Astrocyte (in vitro differentiated cells and primary cell): ENCODE measurements around the gene RPP25. TPM values are rescaled to one million over a fixed set of nuclear protein-coding genes. Genes with fewer than 3 reads are reported as not detected.

Experiments used
- DNase-seq: peaks from one replicate; pipeline ENCODE4 v3.0.0-alpha.2; 2010; ENCODE audit warnings: low read depth
- FAIRE-seq: peaks from 2 replicates; lab custom pipeline; 2011; peaks lifted over from hg19 to GRCh38; lab: Jason Lieb, UNC
- H2AFZ ChIP-seq: 2 replicates; pipeline ENCODE4 v1.6.0; 2012; ENCODE audit warnings: low read depth, low read length, inconsistent platforms
- H3K27ac ChIP-seq: 2 replicates; pipeline ENCODE4 v1.5.1; 2011; ENCODE audit warnings: low read depth, low read length, inconsistent platforms
- H3K27me3 ChIP-seq: 2 replicates; pipeline ENCODE4 v1.6.0; 2011; ENCODE audit warnings: low read length, inconsistent platforms; ENCODE audit not compliant: insufficient read depth
- H3K36me3 ChIP-seq: 2 replicates; pipeline ENCODE4 v1.5.1; 2011; ENCODE audit warnings: low read length, inconsistent platforms; ENCODE audit not compliant: insufficient read depth
- H3K4me1 ChIP-seq: 2 replicates; pipeline ENCODE4 v1.5.1; 2011; ENCODE audit warnings: low read length, inconsistent platforms; ENCODE audit not compliant: insufficient read depth
- H3K4me2 ChIP-seq: 2 replicates; pipeline ENCODE4 v1.6.0; 2012; ENCODE audit warnings: low read length, inconsistent platforms
- H3K4me3 ChIP-seq: 2 replicates; pipeline ENCODE4 v1.5.1; 2011; ENCODE audit warnings: low read depth, mild to moderate bottlenecking, low read length, inconsistent platforms; ENCODE audit not compliant: insufficient read depth
- H3K79me2 ChIP-seq: 2 replicates; pipeline ENCODE4 v1.6.0; 2012; ENCODE audit warnings: mild to moderate bottlenecking, low read length, inconsistent platforms; ENCODE audit not compliant: insufficient read depth
- H3K9ac ChIP-seq: 2 replicates; pipeline ENCODE4 v1.6.0; 2012; ENCODE audit warnings: mild to moderate bottlenecking, low read length, inconsistent platforms
- H3K9me3 ChIP-seq: 2 replicates; pipeline ENCODE4 v1.5.1; 2012; ENCODE audit warnings: low read depth, mild to moderate bottlenecking, low read length, inconsistent platforms; ENCODE audit not compliant: insufficient read depth
- H4K20me1 ChIP-seq: 2 replicates; pipeline ENCODE4 v1.6.0; 2012; ENCODE audit warnings: low read length, inconsistent platforms; ENCODE audit not compliant: insufficient read depth
- H3K27ac Mint-ChIP-seq: one replicate; pipeline ENCODE4 v1.8.0; 2021; ENCODE audit warnings: mild to moderate bottlenecking, mixed read lengths; ENCODE audit not compliant: unreplicated experiment
- H3K27me3 Mint-ChIP-seq: one replicate; pipeline ENCODE4 v1.8.0; 2021; ENCODE audit warnings: low read depth, mixed read lengths; ENCODE audit not compliant: unreplicated experiment
- H3K36me3 Mint-ChIP-seq: one replicate; pipeline ENCODE4 v1.8.0; 2021; ENCODE audit warnings: low read depth, mixed read lengths; ENCODE audit not compliant: unreplicated experiment
- H3K4me1 Mint-ChIP-seq: one replicate; pipeline ENCODE4 v1.8.0; 2021; ENCODE audit warnings: low read depth, mixed read lengths; ENCODE audit not compliant: unreplicated experiment
- H3K4me3 Mint-ChIP-seq: one replicate; pipeline ENCODE4 v1.8.0; 2021; ENCODE audit warnings: mild to moderate bottlenecking, moderate library complexity, mixed read lengths; ENCODE audit not compliant: unreplicated experiment
- H3K9me3 Mint-ChIP-seq: one replicate; pipeline ENCODE4 v1.8.0; 2021; ENCODE audit warnings: mild to moderate bottlenecking, mixed read lengths; ENCODE audit not compliant: unreplicated experiment
- CTCF ChIP-seq: IDR thresholded peaks from 2 replicates; pipeline ENCODE4 v1.5.1; 2011; ENCODE audit warnings: low read depth, mild to moderate bottlenecking, inconsistent platforms, low read length, moderate library complexity; ENCODE audit not compliant: insufficient read depth
- EZH2 ChIP-seq: IDR thresholded peaks from 2 replicates; pipeline ENCODE4 v1.6.1; 2012; ENCODE audit warnings: mild to moderate bottlenecking, low read length, inconsistent platforms; ENCODE audit not compliant: insufficient read depth
- total RNA-seq: library from RNA; stranded (reverse); gene quantifications from 2 replicates; pipeline ENCODE4 v1.2.1, GENCODE V29; 2021

The RPP25 gene
- total RNA-seq, 1 donor from 2014 or later, result 4.1 TPM

- H3K36me3 Mint-ChIP-seq, result peaks cover 9% of the 10 kb centered on the region
- Histone ChIP-seq H3K9ac (peak within 1 kb of the TSS; percentile 75), H3K27ac (no peak within 1 kb of the TSS), H3K9me3 (no peaks in the 10 kb centered on the region), H3K36me3 (no peaks in the 10 kb centered on the region), H2AFZ (peak within 1 kb of the TSS; percentile 90), H4K20me1 (peaks cover 11% of the 10 kb centered on the region), H3K79me2 (no peaks in the 10 kb centered on the region), H3K4me3 (peak within 1 kb of the TSS; percentile 78), H3K4me1 (no peaks in the 10 kb centered on the region), H3K27me3 (peaks cover 16% of the 10 kb centered on the region), H3K4me2 (peak within 1 kb of the TSS; percentile 96)
- TF ChIP-seq EZH2, result no peak
- TF ChIP-seq CTCF, result no peak
- peaks cover 11% of the 10 kb centered on the region for H3K4me1 Mint-ChIP-seq
- H3K4me3 Mint-ChIP-seq, result peak within 1 kb of the TSS; percentile 84
- DNase-seq, result peak; percentile 82
- peaks cover 1% of the 10 kb centered on the region for H3K9me3 Mint-ChIP-seq
- peak within 1 kb of the TSS; percentile 59 for H3K27ac Mint-ChIP-seq
- H3K27me3 Mint-ChIP-seq, result peaks cover 22% of the 10 kb centered on the region
- no peak for FAIRE-seq
Measured at GRCh38 chr15:74995182-74995778, 38.7 kb upstream of the RPP25 start, which contains the start of gene SCAMP5. Gene SCAMP5 (plus strand): TSS chr15:74995563. CDS start chr15:75011840, 16,277 bp downstream.

- Histone ChIP-seq H3K36me3 (no peaks in the 10 kb centered on the region), H3K27ac (no peak overlapping the region), H3K4me2 (peak overlapping the region; percentile 96), H3K9me3 (no peaks in the 10 kb centered on the region), H3K4me1 (no peaks in the 10 kb centered on the region), H2AFZ (no peak overlapping the region), H4K20me1 (peaks cover 11% of the 10 kb centered on the region), H3K27me3 (peaks cover 16% of the 10 kb centered on the region), H3K9ac (no peak overlapping the region), H3K4me3 (no peak overlapping the region), H3K79me2 (no peaks in the 10 kb centered on the region)
- no peak for TF ChIP-seq CTCF
- no peak for TF ChIP-seq EZH2
- H3K27ac Mint-ChIP-seq, result no peak overlapping the region
- peaks cover 24% of the 10 kb centered on the region for H3K27me3 Mint-ChIP-seq
- H3K4me1 Mint-ChIP-seq, result peaks cover 11% of the 10 kb centered on the region
- H3K9me3 Mint-ChIP-seq, result peaks cover 1% of the 10 kb centered on the region
- peak overlapping the region; percentile 82 for H3K4me3 Mint-ChIP-seq
- FAIRE-seq, result no peak
- DNase-seq, result no peak
- peaks cover 9% of the 10 kb centered on the region for H3K36me3 Mint-ChIP-seq
Measured at GRCh38 chr15:74994685-74995084, 38.1 kb upstream of the RPP25 start.

- no peak overlapping the region for H3K27ac ChIP-seq
- no peaks in the 10 kb centered on the region for H3K9me3 ChIP-seq
- no peak overlapping the region for H3K4me2 ChIP-seq
- peaks cover 16% of the 10 kb centered on the region for H3K27me3 ChIP-seq
- H4K20me1 ChIP-seq, result peaks cover 11% of the 10 kb centered on the region
- H3K4me3 Mint-ChIP-seq, result no peak overlapping the region
- FAIRE-seq, result no peak
- H3K9ac ChIP-seq, result no peak overlapping the region
- no peaks in the 10 kb centered on the region for H3K4me1 ChIP-seq
- H3K36me3 ChIP-seq, result no peaks in the 10 kb centered on the region
- no peak overlapping the region for H2AFZ ChIP-seq
- H3K4me3 ChIP-seq, result no peak overlapping the region
- peaks cover 27% of the 10 kb centered on the region for H3K27me3 Mint-ChIP-seq
- TF ChIP-seq EZH2, result no peak
- TF ChIP-seq CTCF, result no peak
- H3K4me1 Mint-ChIP-seq, result peaks cover 11% of the 10 kb centered on the region
- H3K36me3 Mint-ChIP-seq, result peaks cover 9% of the 10 kb centered on the region
- no peak overlapping the region for H3K27ac Mint-ChIP-seq
- DNase-seq, result no peak
- no peaks in the 10 kb centered on the region for H3K9me3 Mint-ChIP-seq
- H3K79me2 ChIP-seq, result no peaks in the 10 kb centered on the region
Measured at GRCh38 chr15:74994236-74994635, 37.7 kb upstream of the RPP25 start.
